HG03558 (cell line): ENCODE measurements around the gene NDUFAF3.

Experiments used
- ATAC-seq: cut with Tn5 transposase; IDR thresholded peaks from one replicate; pipeline ENCODE4 v1.9.1; 2021; ENCODE audit warnings: moderate number of reproducible peaks; ENCODE audit not compliant: unreplicated experiment; ENCODE audit errors: extremely low read depth

NDUFAF3 gene

GRCh38 chr3:49017229-49017970 lies 4.5 kb upstream of the NDUFAF3 start:
- no peak for ATAC-seq

GRCh38 chr3:49017971-49018706 lies 3.8 kb upstream of the NDUFAF3 start, which contains the start of gene DALRD3:
DALRD3 (minus strand) TSS chr3:49018580; CDS start chr3:49018564, 16 bp downstream.
- ATAC-seq = no peak

DNA sequence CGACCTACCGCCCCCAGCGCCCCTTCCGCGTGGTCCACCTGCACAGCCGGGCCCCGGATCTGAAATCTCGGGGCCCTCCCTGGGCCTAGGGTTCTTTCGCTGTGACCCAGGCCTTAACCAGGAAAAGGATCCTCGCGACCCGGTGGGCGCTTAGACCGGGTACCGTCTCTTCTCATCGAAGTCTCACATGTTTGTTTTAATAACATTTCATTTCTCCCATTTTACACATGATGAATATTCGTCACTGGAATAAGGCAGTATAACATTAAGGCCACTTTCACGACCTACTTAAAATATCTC lies 3.3 kb upstream of the NDUFAF3 start:
- ATAC-seq = no peak

DNA sequence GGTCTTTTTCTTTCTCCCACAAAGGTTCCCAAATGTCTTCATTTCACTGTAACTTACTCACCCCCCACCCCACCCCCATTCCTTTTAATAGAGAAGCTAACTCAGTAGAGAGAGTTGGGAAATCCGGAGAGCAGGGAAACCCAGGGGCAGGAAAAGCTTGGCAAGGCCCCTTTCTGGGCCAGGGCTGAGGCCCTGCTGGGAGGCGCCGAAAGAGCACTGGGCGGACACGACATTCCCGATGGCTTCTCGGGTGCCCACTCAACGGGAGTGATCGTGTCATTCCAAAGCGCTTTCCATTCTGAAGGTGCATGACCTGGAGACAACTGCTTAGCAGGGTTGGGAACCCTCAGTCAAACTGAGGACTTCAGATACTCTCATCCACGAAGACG lies 2.0 kb upstream of the NDUFAF3 start:
- ATAC-seq = no peak

DNA sequence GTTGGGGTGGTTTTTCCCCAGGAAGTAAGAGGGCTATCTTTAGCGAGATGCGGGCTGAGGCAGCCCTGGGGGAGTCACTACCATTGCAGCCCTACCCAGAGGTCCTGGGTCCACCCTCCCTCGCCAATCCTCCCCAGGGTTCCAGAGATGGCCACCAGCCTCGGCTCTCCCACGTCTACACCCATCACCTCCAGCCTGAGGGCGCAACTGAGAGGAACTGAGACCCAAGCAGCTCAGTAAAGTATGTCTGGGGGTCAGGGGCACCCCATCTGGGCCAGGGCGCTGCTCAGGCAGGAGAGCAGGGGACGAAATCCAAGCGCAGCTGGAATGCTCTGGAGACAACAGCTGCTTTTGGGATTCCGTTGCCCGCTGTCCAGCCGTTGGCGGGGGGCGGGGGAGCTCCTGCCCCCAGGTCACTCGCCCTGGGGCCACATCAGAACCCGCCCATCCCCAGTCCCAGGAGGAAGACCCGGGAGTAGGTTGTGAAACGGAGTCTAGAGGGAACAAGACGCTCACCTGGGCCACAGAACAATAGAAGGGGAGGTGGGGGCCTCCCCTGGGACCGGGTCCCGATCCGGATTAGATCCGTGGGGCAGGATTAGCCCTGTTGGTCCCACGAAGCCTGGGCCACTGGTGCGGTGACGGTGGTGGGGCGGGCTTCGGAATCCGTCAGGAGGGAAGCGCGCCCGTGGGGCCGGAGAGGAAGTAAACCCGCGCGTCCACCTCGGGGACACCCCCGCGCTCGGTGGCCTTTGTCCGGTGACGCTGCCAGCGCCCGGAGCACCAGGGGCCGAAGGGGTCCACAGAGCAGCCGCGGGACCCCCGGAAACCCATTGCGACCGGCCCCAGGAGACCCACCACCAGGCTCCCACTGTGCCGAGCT lies 1.4 kb upstream of the NDUFAF3 start:
- ATAC-seq = no peak

DNA sequence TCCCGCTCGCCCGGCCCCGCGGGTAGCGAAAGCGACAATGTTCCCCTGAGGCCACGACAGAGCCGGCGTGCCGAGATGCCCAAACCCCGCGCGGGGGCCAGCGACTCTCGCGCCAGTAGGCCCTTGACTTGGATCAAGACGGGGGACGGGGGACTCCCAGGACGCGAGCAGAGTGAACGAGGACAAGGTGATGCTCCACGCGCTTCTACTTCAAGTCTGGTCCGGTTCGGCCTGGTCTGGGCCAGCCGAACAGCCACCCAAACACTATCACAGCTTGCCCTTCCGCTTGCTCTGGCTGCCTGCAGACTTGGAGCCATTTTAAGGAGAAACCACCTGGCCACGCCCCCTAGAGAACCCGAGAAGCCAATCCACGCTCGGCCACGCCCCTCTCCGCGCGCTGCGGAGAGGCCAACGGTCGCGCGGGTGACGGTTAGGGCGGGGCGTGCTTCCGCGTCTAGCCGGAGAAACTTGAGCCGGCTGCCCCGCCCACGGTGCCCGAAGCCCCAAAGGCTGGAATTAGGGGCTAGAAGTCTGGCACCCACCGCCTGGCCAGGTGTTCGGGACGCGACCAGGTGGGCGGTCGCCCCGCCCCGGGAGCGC lies 608 bp upstream of the NDUFAF3 start:
- ATAC-seq = peak; percentile 27

DNA sequence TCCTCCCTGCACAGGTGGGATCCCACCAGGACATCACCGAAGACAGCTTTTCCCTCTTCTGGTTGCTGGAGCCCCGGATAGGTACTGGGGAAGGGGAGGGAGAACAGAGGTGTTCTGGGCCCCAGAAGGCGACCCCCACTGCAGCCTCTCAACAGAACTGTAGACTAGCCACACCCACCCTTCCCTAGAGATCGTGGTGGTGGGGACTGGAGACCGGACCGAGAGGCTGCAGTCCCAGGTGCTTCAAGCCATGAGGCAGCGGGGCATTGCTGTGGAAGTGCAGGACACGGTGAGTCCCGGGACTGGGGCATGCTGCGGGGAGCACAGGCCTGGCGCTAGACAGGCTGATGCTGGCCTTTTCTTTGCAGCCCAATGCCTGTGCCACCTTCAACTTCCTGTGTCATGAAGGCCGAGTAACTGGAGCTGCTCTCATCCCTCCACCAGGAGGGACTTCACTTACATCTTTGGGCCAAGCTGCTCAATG lies 809 bp downstream of the NDUFAF3 start:
- no peak for ATAC-seq

- ATAC-seq = no peak
Observed at GRCh38 chr3:49023775-49024174, 1.9 kb downstream of the NDUFAF3 start.

DNA sequence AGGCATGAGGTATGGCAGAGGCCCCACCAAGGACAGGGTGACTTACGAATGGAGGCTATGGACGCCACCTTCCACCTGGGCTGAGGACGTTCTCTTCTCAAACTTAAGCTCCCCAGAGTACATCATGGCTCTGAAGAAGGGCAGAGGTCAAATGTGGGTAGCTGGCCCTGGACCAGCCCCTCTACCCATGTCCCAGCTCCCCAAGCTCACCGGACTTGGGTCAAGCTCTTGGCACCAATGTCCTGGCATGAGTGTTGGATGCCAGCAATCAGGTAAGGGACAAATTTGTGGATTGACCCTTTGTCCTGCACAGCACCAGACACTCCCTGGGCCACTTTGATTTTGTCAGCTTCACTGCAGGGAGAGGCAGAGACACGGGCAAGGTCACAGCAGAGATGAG lies 2.5 kb downstream of the NDUFAF3 start:
- ATAC-seq = no peak

DNA sequence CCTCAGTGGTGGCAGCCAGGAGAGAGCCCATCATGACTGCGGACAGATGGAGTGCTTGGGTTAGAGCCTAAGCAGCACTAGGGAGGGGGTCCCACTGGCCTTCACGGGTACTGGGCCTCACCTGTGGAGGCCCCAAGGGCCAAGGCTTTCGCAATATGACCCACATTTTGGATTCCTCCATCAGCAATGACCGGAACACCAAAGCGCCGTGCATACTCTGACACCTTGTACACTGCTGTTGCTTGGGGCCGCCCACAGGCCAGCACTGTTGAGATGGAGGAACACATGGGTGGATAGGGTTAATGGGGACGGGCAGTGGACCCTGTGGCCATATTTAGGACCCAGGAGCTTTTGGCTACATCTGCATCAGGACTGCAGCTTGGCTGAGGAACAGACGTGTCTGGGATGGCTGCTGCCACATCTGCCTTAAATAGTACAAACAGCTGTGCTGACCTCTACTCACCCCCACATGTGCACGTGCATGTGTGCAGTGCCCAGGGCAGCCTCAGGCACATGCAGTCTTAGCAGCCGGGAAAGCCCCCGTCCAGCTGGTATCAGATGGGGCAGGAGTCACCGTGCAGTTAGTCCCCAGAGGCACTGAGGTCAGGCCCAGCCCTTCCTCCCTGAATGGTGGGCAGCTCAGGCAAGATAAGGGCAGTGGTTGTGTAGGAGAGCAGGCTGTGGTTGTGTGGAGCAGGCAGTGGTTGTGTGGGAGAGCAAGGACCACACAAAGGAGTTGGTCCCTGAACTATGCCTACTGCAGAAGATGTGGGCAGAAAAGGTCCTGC lies 3.3 kb downstream of the NDUFAF3 start:
- no peak for ATAC-seq

- no peak for ATAC-seq
Observed at GRCh38 chr3:49025793-49026520, 4.0 kb downstream of the NDUFAF3 start.

DNA sequence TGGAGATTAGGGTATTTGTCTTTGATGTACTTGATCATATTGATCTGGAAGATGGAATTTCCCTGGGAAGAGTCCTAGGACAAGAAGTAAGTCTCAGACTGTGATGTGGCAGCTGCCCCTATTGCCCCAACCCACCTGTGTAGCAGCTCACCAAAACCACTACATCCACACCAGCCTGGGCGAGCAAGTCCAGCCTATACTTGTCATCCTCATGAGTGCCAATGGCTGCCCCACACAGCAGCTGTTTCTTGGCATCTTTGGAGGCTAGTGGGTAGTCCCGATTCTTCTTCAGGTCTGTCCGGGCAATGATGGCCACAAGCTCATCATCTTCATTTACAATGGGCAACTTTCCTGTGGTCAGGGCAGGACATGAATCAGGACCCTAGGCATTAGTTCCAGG lies 4.6 kb downstream of the NDUFAF3 start:
- ATAC-seq = no peak

DNA sequence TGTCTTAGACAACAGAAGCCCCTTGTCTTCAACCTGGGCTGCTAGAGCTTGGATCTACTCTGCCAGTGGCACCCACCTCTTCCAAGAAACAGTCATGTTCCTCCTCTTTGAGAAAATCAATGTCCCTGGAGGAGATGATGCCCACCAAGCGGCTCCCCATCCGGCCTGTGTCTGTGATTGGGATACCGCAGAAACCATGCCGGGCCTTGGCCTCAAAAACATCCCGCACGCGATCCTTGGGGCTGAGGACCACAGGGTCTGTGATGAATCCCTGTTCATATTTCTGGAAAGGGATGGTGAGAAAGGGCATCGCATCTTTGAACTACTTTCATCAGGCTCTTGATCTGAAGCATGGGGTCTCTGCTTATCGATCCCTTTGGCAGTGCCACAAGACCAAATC lies 5.7 kb downstream of the NDUFAF3 start:
- no peak for ATAC-seq

DNA sequence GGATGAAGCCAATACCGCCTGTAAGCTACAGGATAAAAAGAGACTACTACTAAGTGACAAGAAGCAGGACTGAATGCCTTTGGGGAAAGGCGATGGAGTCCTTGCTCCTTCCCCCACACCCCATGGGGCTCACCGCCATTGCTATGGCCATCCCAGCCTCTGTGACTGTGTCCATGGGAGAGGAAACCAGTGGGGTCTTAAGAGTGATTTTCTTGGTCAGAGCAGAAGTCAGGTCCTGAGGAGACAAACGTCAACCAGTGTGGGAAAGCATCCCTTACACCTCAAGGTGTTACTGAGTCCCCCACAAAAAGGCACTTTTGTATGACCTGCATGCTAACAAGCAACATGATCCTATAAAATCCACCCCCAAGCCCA lies 6.4 kb downstream of the NDUFAF3 start:
- ATAC-seq = no peak

DNA sequence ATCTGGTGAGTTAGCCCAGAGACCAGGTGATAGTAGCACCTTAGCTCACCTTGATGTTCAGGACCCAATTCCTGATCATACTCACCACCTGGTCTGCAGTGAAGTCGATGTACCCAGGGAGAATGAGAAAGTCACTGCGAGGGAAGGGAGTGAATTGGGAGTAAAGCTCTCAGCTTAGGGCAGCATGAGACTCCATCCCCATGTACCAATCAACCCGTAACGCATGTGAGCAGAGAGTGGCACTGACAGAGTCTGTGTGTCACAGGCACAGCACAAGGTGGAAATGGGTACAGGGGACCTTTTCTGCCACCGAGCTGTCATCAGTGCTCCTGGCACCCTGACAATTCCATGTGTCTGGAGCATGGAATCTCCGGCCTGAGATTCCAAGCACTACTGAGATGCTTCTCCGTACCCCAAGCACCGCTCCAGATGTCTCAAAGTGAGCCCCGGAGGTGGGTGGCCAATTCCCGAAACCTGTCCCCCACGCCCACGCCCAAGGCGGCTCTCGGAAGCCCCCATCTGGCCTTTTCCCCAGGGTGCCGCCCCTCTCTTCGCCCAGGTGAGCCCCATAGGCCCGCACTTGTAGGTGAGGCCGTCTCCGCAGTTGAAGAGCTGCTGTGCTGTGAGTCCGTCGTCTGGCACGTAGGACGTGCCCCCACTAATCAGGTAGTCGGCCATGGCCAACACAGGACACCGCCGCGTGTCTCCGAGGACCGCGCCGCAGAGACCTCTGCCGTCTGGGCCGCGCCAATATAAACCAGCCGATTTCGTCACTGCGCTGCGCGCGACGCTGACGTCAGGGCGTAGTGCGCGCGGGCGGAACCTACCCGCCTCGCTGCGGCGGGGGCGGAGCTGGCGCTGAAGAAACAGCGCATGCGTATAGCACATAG lies 7.0 kb downstream of the NDUFAF3 start, which contains the start of gene IMPDH2:
Gene IMPDH2 (minus strand): TSS at position 726 of the 890 bp plus-strand sequence. CDS start 48 bp downstream, at position 678.
- ATAC-seq = peak; percentile 40

- no peak for ATAC-seq
Observed at GRCh38 chr3:49029563-49029884, 7.6 kb downstream of the NDUFAF3 start.

- no peak for ATAC-seq
Observed at GRCh38 chr3:49030321-49030720, 8.4 kb downstream of the NDUFAF3 start.

GRCh38 chr3:49032646-49033304 lies 10.9 kb downstream of the NDUFAF3 start:
- no peak for ATAC-seq
